H1 (cell line): Measurements from ENCODE around the gene NEDD4. TPM values are rescaled to one million over a fixed set of nuclear protein-coding genes. Genes with fewer than 3 reads are reported as not detected.

Experiments
- CTCF ChIA-PET: fragments of 300-600 bp; sonication (Branson Sonifier 250); formaldehyde crosslinking; loops from one replicate; lab custom pipeline; 2021; ENCODE audit not compliant: partially characterized antibody; lab: Charles Lee
- POLR2A ChIA-PET: fragments of 300-600 bp; sonication (Branson Sonifier 250); formaldehyde crosslinking; loops from one replicate; lab custom pipeline; 2021; ENCODE audit warnings: inconsistent platforms; ENCODE audit not compliant: partially characterized antibody; lab: Charles Lee
- DNase-seq, 2 experiments: peaks; one replicate each; pipeline versions ENCODE4 v3.0.0 to v3.0.0-alpha.2; 2010 to 2022; ENCODE audit warnings: low spot score in 2 of 2, low read depth in 1 of 2, mixed read lengths in 1 of 2
- FAIRE-seq: peaks from 2 replicates; lab custom pipeline; 2011; peaks lifted over from hg19 to GRCh38; lab: Jason Lieb, UNC
- H2AFZ ChIP-seq: 2 replicates; pipeline ENCODE4 v1.8.1; 2012; ENCODE audit warnings: low read length, inconsistent platforms
- H2AK5ac ChIP-seq: 2 replicates; pipeline ENCODE4 v1.6.1; 2013; ENCODE audit warnings: low read depth, low read length
- H2BK120ac ChIP-seq: replicated peaks from 2 replicates; pipeline ENCODE3; 2013; ENCODE audit warnings: low read depth, low read length, inconsistent platforms
- H2BK12ac ChIP-seq: 2 replicates; pipeline ENCODE4 v1.6.1; 2013; ENCODE audit warnings: low read depth, low read length
- H2BK15ac ChIP-seq: 2 replicates; pipeline ENCODE4 v1.6.1; 2013; ENCODE audit warnings: low read length
- H2BK20ac ChIP-seq: 2 replicates; pipeline ENCODE4 v1.6.1; 2013; ENCODE audit warnings: low read length
- H2BK5ac ChIP-seq: 2 replicates; pipeline ENCODE4 v1.6.1; 2013; ENCODE audit warnings: low read depth, low read length
- H3K14ac ChIP-seq: 2 replicates; pipeline ENCODE4 v1.6.1; 2013; ENCODE audit warnings: inconsistent platforms; ENCODE audit not compliant: insufficient read length
- H3K18ac ChIP-seq: 2 replicates; pipeline ENCODE4 v1.6.1; 2013; ENCODE audit warnings: low read length; ENCODE audit errors: extremely low read depth
- H3K23ac ChIP-seq: 2 replicates; pipeline ENCODE4 v1.6.1; 2013; ENCODE audit warnings: inconsistent platforms; ENCODE audit not compliant: insufficient read length
- H3K23me2 ChIP-seq: 2 replicates; pipeline ENCODE4 v1.6.1; 2013; ENCODE audit warnings: low read depth, low read length
- H3K27ac ChIP-seq: 2 replicates; pipeline ENCODE4 v1.6.1; 2011; ENCODE audit warnings: low read depth, low read length, inconsistent platforms
- H3K27me3 ChIP-seq, 4 experiments: replicated peaks in 1 of 4; 1 replicate in 1 of 4; 2 replicates in 3 of 4; pipeline versions ENCODE4 v1.6.1 to v1.8.1; 2011 to 2013; ENCODE audit warnings: low read length in 3 of 4, mild to moderate bottlenecking in 3 of 4, inconsistent platforms in 2 of 4, mixed read lengths in 2 of 4, moderate library complexity in 1 of 4; ENCODE audit not compliant: control insufficient read depth in 3 of 4, insufficient read depth in 3 of 4; ENCODE audit errors: extremely low read depth in 1 of 4
- H3K36me3 ChIP-seq, 4 experiments: 2 replicates each; pipeline versions ENCODE4 v1.6.1 to v1.8.1; 2011 to 2013; ENCODE audit warnings: mild to moderate bottlenecking in 4 of 4, low read length in 3 of 4, moderate library complexity in 2 of 4, control low read depth in 1 of 4, inconsistent platforms in 1 of 4; ENCODE audit not compliant: insufficient read depth in 4 of 4, control insufficient read depth in 2 of 4
- H3K4ac ChIP-seq: replicated peaks from 2 replicates; pipeline ENCODE3; 2013; ENCODE audit warnings: low read length, low read depth, mixed read lengths, inconsistent platforms; ENCODE audit not compliant: insufficient read length
- H3K4me1 ChIP-seq, 4 experiments: replicated peaks in 1 of 4; 1 replicate in 1 of 4; 2 replicates in 3 of 4; pipeline versions ENCODE4 v1.6.1 to v1.8.1; 2011 to 2013; ENCODE audit warnings: low read length in 3 of 4, inconsistent platforms in 2 of 4, mixed read lengths in 1 of 4; ENCODE audit not compliant: insufficient read depth in 4 of 4, control insufficient read depth in 3 of 4
- H3K4me2 ChIP-seq, 2 experiments: 2 replicates each; pipeline versions ENCODE4 v1.6.1 to v1.8.1; 2011 to 2013; ENCODE audit warnings: low read depth in 2 of 2, low read length in 2 of 2, control low read depth in 1 of 2, inconsistent platforms in 1 of 2, mild to moderate bottlenecking in 1 of 2; ENCODE audit not compliant: insufficient read depth in 1 of 2
- H3K4me3 ChIP-seq, 4 experiments: fragments of 200-600, 300-600 bp in 1 of 4; sonication (generic), shearing (Covaris generic), sonication (Bioruptor Twin) in 1 of 4; 2 replicates each; pipeline versions ENCODE4 v1.5.1 to v1.8.1; 2011 to 2016; ENCODE audit warnings: low read length in 4 of 4, low read depth in 3 of 4, control low read depth in 2 of 4, inconsistent platforms in 2 of 4, mild to moderate bottlenecking in 2 of 4, mixed read lengths in 1 of 4, moderate library complexity in 1 of 4; ENCODE audit not compliant: insufficient read depth in 2 of 4; ENCODE audit errors: extremely low read depth in 1 of 4
- H3K56ac ChIP-seq: replicated peaks from 2 replicates; pipeline ENCODE3; 2013; ENCODE audit warnings: low read depth, mild to moderate bottlenecking, mixed read lengths, low read length, inconsistent platforms; ENCODE audit not compliant: insufficient read length
- H3K79me1 ChIP-seq: 2 replicates; pipeline ENCODE4 v1.6.1; 2013; ENCODE audit warnings: low read depth, low read length, control low read depth
- H3K79me2 ChIP-seq, 2 experiments: 2 replicates each; pipeline versions ENCODE4 v1.6.1 to v1.8.1; 2012 to 2013; ENCODE audit warnings: low read length in 2 of 2, mild to moderate bottlenecking in 2 of 2, inconsistent platforms in 1 of 2; ENCODE audit not compliant: insufficient read depth in 2 of 2, control insufficient read depth in 1 of 2
- H3K9ac ChIP-seq, 4 experiments: replicated peaks in 1 of 4; 1 replicate in 1 of 4; 2 replicates in 3 of 4; pipeline versions ENCODE4 v1.6.1 to v1.8.1; 2011 to 2013; ENCODE audit warnings: low read depth in 3 of 4, low read length in 3 of 4, control low read depth in 2 of 4, mild to moderate bottlenecking in 2 of 4, moderate library complexity in 2 of 4, inconsistent platforms in 1 of 4; ENCODE audit errors: extremely low read depth in 1 of 4
- H3K9me3 ChIP-seq, 2 experiments: 2 replicates each; pipeline versions ENCODE4 v1.6.1 to v1.8.1; 2012 to 2013; ENCODE audit warnings: mild to moderate bottlenecking in 2 of 2, moderate library complexity in 2 of 2, control low read depth in 1 of 2, inconsistent platforms in 1 of 2, low read depth in 1 of 2, low read length in 1 of 2, mixed read lengths in 1 of 2; ENCODE audit not compliant: insufficient read depth in 2 of 2
- H4K20me1 ChIP-seq, 2 experiments: replicated peaks in 1 of 2; 2 replicates each; pipeline versions ENCODE3 to v1.8.1; 2011 to 2013; ENCODE audit warnings: inconsistent platforms in 2 of 2, low read length in 2 of 2, mild to moderate bottlenecking in 1 of 2; ENCODE audit not compliant: insufficient read depth in 2 of 2, control insufficient read depth in 1 of 2
- H4K5ac ChIP-seq: 2 replicates; pipeline ENCODE4 v1.6.1; 2013; ENCODE audit warnings: low read length, low read depth, mixed read lengths, inconsistent platforms; ENCODE audit not compliant: insufficient read length
- H4K8ac ChIP-seq: 2 replicates; pipeline ENCODE4 v1.8.0; 2013; ENCODE audit warnings: mild to moderate bottlenecking, moderate library complexity, low read length, inconsistent platforms; ENCODE audit not compliant: insufficient read depth; ENCODE audit errors: extremely low read depth
- H4K91ac ChIP-seq: replicated peaks from 2 replicates; pipeline ENCODE3; 2013; ENCODE audit warnings: low read length, mixed read lengths, inconsistent platforms; ENCODE audit not compliant: insufficient read length
- CBX5 ChIP-seq: fragments of 300-800, 300-1000 bp; sonication (generic); IDR thresholded peaks from 2 replicates; pipeline ENCODE4 v1.7.1; 2016; ENCODE audit warnings: antibody characterized with exemption, low read length, low read depth
- CHD2 ChIP-seq: IDR thresholded peaks from 2 replicates; pipeline ENCODE4 v1.6.1; 2012; ENCODE audit warnings: low read length, improper control_type of control experiment
- EZH2 ChIP-seq: fragments of 200-600 bp; sonication (generic); IDR thresholded peaks from 2 replicates; pipeline ENCODE4 v1.7.1; 2012; ENCODE audit warnings: low read depth, mild to moderate bottlenecking, moderate library complexity, low read length, inconsistent platforms; ENCODE audit not compliant: severe bottlenecking
- KDM1A ChIP-seq: fragments of 200-600, 300-600 bp; sonication (generic); IDR thresholded peaks from 2 replicates; pipeline ENCODE4 v1.7.1; 2016; ENCODE audit warnings: mild to moderate bottlenecking, low read length, borderline replicate concordance
- POLR2AphosphoS5 ChIP-seq: IDR thresholded peaks from 2 replicates; pipeline ENCODE4 v1.6.1; 2011; ENCODE audit warnings: low read depth, low read length
- POU5F1 ChIP-seq: IDR thresholded peaks from 2 replicates; pipeline ENCODE4 v1.6.1; 2011; ENCODE audit warnings: low read depth, mild to moderate bottlenecking, low read length, moderate library complexity
- WGBS, 2 experiments: shearing (Covaris generic) in 1 of 2; methylation state at CpG; one replicate each; pipeline versions ENCODE4 v1.1.6 to v1.1.7; 2013 to 2015; ENCODE audit warnings: low lambda C conversion rate in 2 of 2, mixed read lengths in 2 of 2, inconsistent platforms in 1 of 2, low coverage in 1 of 2, missing lambda C conversion rate in 1 of 2; ENCODE audit not compliant: insufficient replicate concordance in 2 of 2, insufficient coverage in 1 of 2, insufficient read length in 1 of 2; ENCODE audit errors: extremely low coverage in 1 of 2, missing lambda C conversion rate in 1 of 2; 5-methylcytosine and 5-hydroxymethylcytosine counted together
- polyA plus RNA-seq, 7 experiments: library from polyadenylated mRNA; depleted of rRNA in 3 of 7; stranded (reverse) in 5 of 7; unstranded in 2 of 7; fragments of >200 nt in 5 of 7; fragments of 200-250 nt in 2 of 7; gene quantifications; 1 replicate in 5 of 7; 2 replicates in 1 of 7; 4 replicates in 1 of 7; pipeline versions ENCODE4 v1.2.1 to v1.2.3, GENCODE V29; 2011 to 2013; ENCODE audit warnings: missing spikeins in 2 of 7, mixed read lengths in 2 of 7
- total RNA-seq: library from RNA; stranded (reverse); fragmentation: NEBNext Ultra II Directional; extraction: Animal tissue kit (Norgen Biotek cat#: 25700); gene quantifications from 2 replicates; pipeline ENCODE4 v1.2.1, GENCODE V29; 2021

Gene NEDD4
- total and polyA plus RNA-seq, 2 of the 8 experiments (the other 6 are each of a cell fraction or from before 2014, with no cell fraction given), result 0.95 to 3.9 TPM

DNA sequence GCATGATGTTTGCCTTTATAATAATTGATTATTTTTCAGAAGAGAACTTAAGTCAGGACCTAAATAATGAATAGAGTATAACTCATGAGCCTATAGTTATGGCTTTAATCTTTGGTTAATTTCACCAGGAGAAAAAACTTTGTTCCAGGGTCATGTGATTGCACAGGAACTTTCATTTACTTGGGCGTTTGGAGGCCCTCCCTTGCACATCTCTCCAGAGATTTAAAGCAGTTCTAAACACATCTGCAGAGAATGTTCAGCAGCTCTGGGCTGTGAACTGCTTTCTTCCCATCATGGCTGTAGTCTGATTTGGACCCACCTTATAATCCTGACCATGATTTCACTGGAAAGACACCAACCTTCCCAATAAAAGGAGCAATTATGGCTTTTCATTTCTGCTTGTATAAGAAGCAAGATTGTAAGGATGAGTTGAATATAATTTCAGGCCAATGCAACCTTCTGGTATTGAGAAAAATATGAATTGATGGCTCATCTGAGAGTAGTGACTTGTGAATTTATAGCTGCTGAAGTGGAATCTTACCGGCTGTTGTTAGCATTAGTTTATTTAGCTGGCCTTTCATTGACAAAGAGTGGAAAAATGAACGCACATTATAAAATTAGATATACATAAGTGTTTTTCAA lies 169.6 kb downstream of the NEDD4 start:
- Histone ChIP-seq H3K36me3 (no peaks in the 10 kb centered on the region), H3K4ac (no peak overlapping the region), H2BK120ac (no peak overlapping the region), H3K9me3 (no peaks in the 10 kb centered on the region), H4K91ac (no peak overlapping the region), H4K20me1 (no peaks in the 10 kb centered on the region), H3K27ac (no peak overlapping the region), H2BK5ac (no peak overlapping the region), H2AFZ (no peak overlapping the region), H2BK20ac (no peak overlapping the region), H3K27me3 (no peaks in the 10 kb centered on the region), H3K23ac (no peak overlapping the region), H4K8ac (no peak overlapping the region), H3K56ac (no peak overlapping the region), H3K79me1 (no peaks in the 10 kb centered on the region), H4K5ac (no peak overlapping the region), H3K23me2 (no peaks in the 10 kb centered on the region; the same call in 1 of the 2 replicates), H3K18ac (no peak overlapping the region), H3K4me2 (no peak overlapping the region), H2BK12ac (no peak overlapping the region), H3K79me2 (no peaks in the 10 kb centered on the region), H3K4me1 (no peaks in the 10 kb centered on the region), H3K4me3 (no peak overlapping the region), H2AK5ac (no peak overlapping the region), H3K9ac (no peak overlapping the region), H3K14ac (no peak overlapping the region), H2BK15ac (no peak overlapping the region)
- POLR2A ChIA-PET, result no interaction called here
- DNase-seq (no peak), FAIRE-seq (no peak)
- CTCF ChIA-PET, result interaction anchor here (1.0 to 3.9 kb wide), 7 partner anchors 23 to 189 kb away, joined by 3 to 25 read pairs (median 4); no protein-coding TSS in a partner anchor
- TF ChIP-seq POU5F1, result no peak
- TF ChIP-seq CBX5, result no peak
- TF ChIP-seq EZH2, result no peak
- TF ChIP-seq CHD2, result no peak
- no peak for TF ChIP-seq POLR2AphosphoS5
- no peak for TF ChIP-seq KDM1A
- 58% methylated on average over 3 of the region's 3 CpGs; no CpG with 5 or more reads in 1 of the 2 experiments for WGBS, 2 experiments
